Lung (tissue), 12 donors: ENCODE results near the gene PDAP1. TPM values are rescaled to one million over a fixed set of nuclear protein-coding genes. Genes with fewer than 3 reads are reported as not detected.

Experiments
- ATAC-seq: fragments of 200-7000 bp; cut with Tn5 transposase; one replicate; pipeline ENCODE4 v1.9.1; 2020; ENCODE audit warnings: moderate number of reproducible peaks; ENCODE audit not compliant: insufficient read depth, low FRiP score
- DNase-seq, 3 donors: peaks; one replicate each; pipeline ENCODE4 v3.0.0-alpha.2; 2013 to 2017
- H3K27ac ChIP-seq, 2 donors: one replicate each; pipeline ENCODE4 v1.5.1; 2013; ENCODE audit warnings: mild to moderate bottlenecking in 2 of 2, moderate library complexity in 2 of 2, control low read depth in 1 of 2, inconsistent platforms in 1 of 2, low read depth in 1 of 2, low read length in 1 of 2
- H3K27me3 ChIP-seq, 3 donors: one replicate each; pipeline ENCODE4 v1.5.1; 2013; ENCODE audit warnings: low read length in 2 of 3; ENCODE audit not compliant: control insufficient read depth in 3 of 3, insufficient read depth in 3 of 3
- H3K36me3 ChIP-seq, 4 donors: one replicate each; pipeline ENCODE4 v1.5.1; 2013; ENCODE audit warnings: low read length in 4 of 4, mild to moderate bottlenecking in 1 of 4, moderate library complexity in 1 of 4; ENCODE audit not compliant: control insufficient read depth in 4 of 4, insufficient read depth in 4 of 4
- H3K4me1 ChIP-seq, 5 donors: one replicate each; pipeline ENCODE4 v1.5.1; 2013; ENCODE audit warnings: low read length in 5 of 5, mild to moderate bottlenecking in 2 of 5, moderate library complexity in 1 of 5; ENCODE audit not compliant: control insufficient read depth in 5 of 5, insufficient read depth in 5 of 5
- H3K4me3 ChIP-seq: one replicate; pipeline ENCODE4 v1.5.1; 2013; ENCODE audit warnings: mild to moderate bottlenecking, control low read depth, moderate library complexity
- H3K9ac ChIP-seq, 2 donors: one replicate each; pipeline ENCODE4 v1.5.1; 2013; ENCODE audit warnings: low read length in 2 of 2, control low read depth in 1 of 2; ENCODE audit not compliant: insufficient read depth in 1 of 2
- H3K9me3 ChIP-seq, 4 donors: one replicate each; pipeline ENCODE4 v1.5.1; 2013; ENCODE audit warnings: low read length in 3 of 4, mild to moderate bottlenecking in 1 of 4, moderate library complexity in 1 of 4; ENCODE audit not compliant: control insufficient read depth in 4 of 4, insufficient read depth in 3 of 4
- CTCF ChIP-seq: IDR thresholded peaks from 2 replicates; pipeline ENCODE4 v1.5.1; 2012; ENCODE audit warnings: mild to moderate bottlenecking; ENCODE audit errors: control extremely low read depth, extremely low read depth
- WGBS, 2 donors: extraction: QIAGEN DNeasy Blood & Tissue Kit; methylation state at CpG; one replicate each; pipeline ENCODE4 v1.1.7; 2013; 5-methylcytosine and 5-hydroxymethylcytosine counted together
- polyA plus RNA-seq, 2 donors: library from polyadenylated mRNA; stranded (reverse); fragments of 200-250 nt; gene quantifications; one replicate each; pipeline ENCODE4 v1.2.1, GENCODE V29; 2013
- total RNA-seq, 2 donors: library from RNA; depleted of rRNA in 1 of 2; stranded (reverse); fragments of >200 nt in 1 of 2; gene quantifications; one replicate each; pipeline ENCODE4 v1.2.1, GENCODE V29; 2014 to 2021
- donor health status: control.
- donor health status: control.
- donor health status: Bipolar disorder and iron deficiency.
- donor health status: healthy.
- donor health status: DM: yes; HTN: yes; CAD: no.

PDAP1 gene
- total and polyA plus RNA-seq, 4 donors: 20.5 to 191 (median 113) TPM

GRCh38 chr7:99368750-99369389 lies 39.5 kb downstream of the PDAP1 start:
- no peak for TF ChIP-seq CTCF
- Histone ChIP-seq H3K36me3 (peaks cover 5 to 24% (median 10%) of the 10 kb centered on the region in 4 donors), H3K9me3 (no peaks in the 10 kb centered on the region), H3K4me1 (peaks cover 0 to 6% (median 0%) of the 10 kb centered on the region in 5 donors), H3K27me3 (no peaks in the 10 kb centered on the region), H3K27ac (peak overlapping the region in 1 of 2 donors; percentile 88), H3K9ac (no peak overlapping the region), H3K4me3 (no peak overlapping the region)
- no peak for DNase-seq
- no peak for ATAC-seq
- WGBS, 2 donors: 79 to 90% methylated on average over 13 of the region's 13 CpGs

GRCh38 chr7:99366646-99367045 lies 41.8 kb downstream of the PDAP1 start:
- Histone ChIP-seq H3K9me3 (no peaks in the 10 kb centered on the region), H3K4me3 (no peak overlapping the region), H3K36me3 (peaks cover 17 to 34% (median 20%) of the 10 kb centered on the region in 4 donors), H3K27ac (no peak overlapping the region), H3K4me1 (peaks cover 0 to 3% (median 0%) of the 10 kb centered on the region in 5 donors), H3K27me3 (no peaks in the 10 kb centered on the region), H3K9ac (no peak overlapping the region)
- no peak for TF ChIP-seq CTCF
- WGBS, 2 donors: 89% methylated on average over 11 of the region's 11 CpGs
- ATAC-seq (no peak), DNase-seq (no peak)

GRCh38 chr7:99365318-99366141 lies 42.9 kb downstream of the PDAP1 start:
- 80 to 81% methylated on average over 17 of the region's 17 CpGs for WGBS, 2 donors
- H3K4me3 ChIP-seq: no peak overlapping the region
- no peaks in the 10 kb centered on the region for H3K9me3 ChIP-seq
- no peak overlapping the region for H3K27ac ChIP-seq
- H3K27me3 ChIP-seq: no peaks in the 10 kb centered on the region
- no peak overlapping the region for H3K9ac ChIP-seq
- peaks cover 0 to 3% (median 0%) of the 10 kb centered on the region in 5 donors for H3K4me1 ChIP-seq
- no peak for DNase-seq
- peaks cover 25 to 39% (median 25%) of the 10 kb centered on the region in 4 donors for H3K36me3 ChIP-seq
- TF ChIP-seq CTCF: peak; percentile 41
- ATAC-seq: peak; percentile 55
